Testis (tissue), 3 donors: ENCODE data around the gene NEK11. TPM values are rescaled to one million over a fixed set of nuclear protein-coding genes. Genes with fewer than 3 reads are reported as not detected.

Experiments used
- DNase-seq: peaks from one replicate; pipeline ENCODE4 v3.0.0-alpha.2; 2019
- H3K27ac ChIP-seq, 2 donors: fragments of 200-600 bp; sonication (generic); one replicate each; pipeline ENCODE4 v1.5.1; 2019
- H3K27me3 ChIP-seq: fragments of 200-600 bp; sonication (generic); one replicate; pipeline ENCODE4 v1.5.1; 2019
- H3K36me3 ChIP-seq: fragments of 200-600 bp; sonication (generic); one replicate; pipeline ENCODE4 v1.5.1; 2017; ENCODE audit warnings: low read depth; ENCODE audit errors: missing control alignments
- H3K4me1 ChIP-seq: fragments of 200-600 bp; sonication (generic); one replicate; pipeline ENCODE4 v1.5.1; 2019
- H3K4me3 ChIP-seq, 2 donors: fragments of 200-600 bp; sonication (generic); one replicate each; pipeline ENCODE4 v1.5.1; 2017 to 2019
- H3K9me3 ChIP-seq: fragments of 200-600 bp; sonication (generic); one replicate; pipeline ENCODE4 v1.5.1; 2017
- POLR2A ChIP-seq: fragments of 450-650 bp; IDR thresholded peaks from one replicate; pipeline ENCODE4 v1.6.1; 2017; ENCODE audit warnings: antibody characterized with exemption, mild to moderate bottlenecking, moderate library complexity
- WGBS, 2 donors: methylation state at CpG; one replicate each; pipeline ENCODE4 v1.1.5; 2018; 5-methylcytosine and 5-hydroxymethylcytosine counted together
- intact Hi-C: fragments of 100-400 bp; cut with DNase I; formaldehyde crosslinking; loops from one replicate; pipeline ENCODE4 v1.15.1; 2023; ENCODE audit warnings: low total_unique reads
- polyA plus RNA-seq: library from polyadenylated mRNA; stranded (reverse); fragments of 350-450 nt; fragmentation: Illumina TruSeq; extraction: RNeasy Lipid Tissue Mini Kit (QIAGEN cat#74804); gene quantifications from one replicate; pipeline ENCODE4 v1.2.3, GENCODE V29; 2014; ENCODE audit warnings: low read depth, low replicate concordance; ENCODE audit not compliant: insufficient read depth
- total RNA-seq, 2 donors: library from RNA; depleted of rRNA; stranded (reverse); fragments of >200 nt; gene quantifications; one replicate each; pipeline ENCODE4 v1.2.3, GENCODE V29; 2016
- TF ChIP-seq, protein P1 (sequence below), 3 experiments: fragments of 450-650 bp in 2 of 3; fragments of 200-600 bp in 1 of 3; sonication (generic) in 1 of 3; IDR thresholded peaks; one replicate each; pipeline ENCODE4 v1.5.1; 2016 to 2019; ENCODE audit warnings: antibody characterized with exemption in 3 of 3, mild to moderate bottlenecking in 2 of 3, moderate library complexity in 1 of 3

NEK11 gene
- total and polyA plus RNA-seq, 3 donors from 2014 or later: 22.4 to 40.9 (median 35.9) TPM

DNA sequence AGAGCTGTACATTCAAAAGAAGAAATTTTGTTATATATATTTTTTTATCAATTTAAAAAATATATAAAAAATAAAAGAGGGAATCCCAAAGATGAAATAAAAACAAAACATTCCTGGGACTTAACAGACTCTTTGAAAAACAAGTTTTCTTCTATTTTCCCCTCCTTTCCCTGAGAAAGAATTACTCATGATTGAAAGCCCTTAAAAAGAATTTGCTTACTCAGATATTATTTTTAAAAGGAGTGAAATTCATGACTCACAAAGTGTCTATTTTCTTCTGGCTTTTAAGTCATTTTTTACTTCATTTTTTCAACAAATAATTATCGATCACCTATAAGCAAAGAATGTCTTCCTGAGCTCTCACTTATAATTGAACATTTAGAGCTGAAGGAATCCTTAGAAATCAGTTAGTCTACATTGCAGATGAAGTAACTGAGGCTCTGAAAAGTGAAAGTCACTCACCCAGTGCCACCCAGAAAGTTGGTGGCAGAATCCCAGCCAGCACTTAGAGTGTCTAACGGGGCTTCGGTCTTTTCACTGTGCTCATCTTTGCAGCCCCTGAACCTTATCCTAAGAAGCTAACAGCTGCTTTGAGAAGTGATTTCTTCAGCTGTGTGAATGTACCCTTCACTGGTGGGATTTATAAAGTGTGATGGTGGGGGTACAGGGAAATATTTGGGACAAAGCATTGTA, 312.4 kb downstream of the NEK11 start:
- 88 to 92% methylated on average over 3 of the region's 3 CpGs for WGBS, 2 donors
- H3K4me3 ChIP-seq: no peak overlapping the region
- TF ChIP-seq, protein P1, sequence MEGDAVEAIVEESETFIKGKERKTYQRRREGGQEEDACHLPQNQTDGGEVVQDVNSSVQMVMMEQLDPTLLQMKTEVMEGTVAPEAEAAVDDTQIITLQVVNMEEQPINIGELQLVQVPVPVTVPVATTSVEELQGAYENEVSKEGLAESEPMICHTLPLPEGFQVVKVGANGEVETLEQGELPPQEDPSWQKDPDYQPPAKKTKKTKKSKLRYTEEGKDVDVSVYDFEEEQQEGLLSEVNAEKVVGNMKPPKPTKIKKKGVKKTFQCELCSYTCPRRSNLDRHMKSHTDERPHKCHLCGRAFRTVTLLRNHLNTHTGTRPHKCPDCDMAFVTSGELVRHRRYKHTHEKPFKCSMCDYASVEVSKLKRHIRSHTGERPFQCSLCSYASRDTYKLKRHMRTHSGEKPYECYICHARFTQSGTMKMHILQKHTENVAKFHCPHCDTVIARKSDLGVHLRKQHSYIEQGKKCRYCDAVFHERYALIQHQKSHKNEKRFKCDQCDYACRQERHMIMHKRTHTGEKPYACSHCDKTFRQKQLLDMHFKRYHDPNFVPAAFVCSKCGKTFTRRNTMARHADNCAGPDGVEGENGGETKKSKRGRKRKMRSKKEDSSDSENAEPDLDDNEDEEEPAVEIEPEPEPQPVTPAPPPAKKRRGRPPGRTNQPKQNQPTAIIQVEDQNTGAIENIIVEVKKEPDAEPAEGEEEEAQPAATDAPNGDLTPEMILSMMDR (IDR thresholded peaks at IDR 0.05): no peak
- TF ChIP-seq POLR2A: no peak
- no peaks in the 10 kb centered on the region for H3K4me1 ChIP-seq
- no peaks in the 10 kb centered on the region for H3K36me3 ChIP-seq
- no peak overlapping the region for H3K27ac ChIP-seq
- DNase-seq: no peak
- intact Hi-C loops: no loop called here
- no peaks in the 10 kb centered on the region for H3K9me3 ChIP-seq
- H3K27me3 ChIP-seq: no peaks in the 10 kb centered on the region

DNA sequence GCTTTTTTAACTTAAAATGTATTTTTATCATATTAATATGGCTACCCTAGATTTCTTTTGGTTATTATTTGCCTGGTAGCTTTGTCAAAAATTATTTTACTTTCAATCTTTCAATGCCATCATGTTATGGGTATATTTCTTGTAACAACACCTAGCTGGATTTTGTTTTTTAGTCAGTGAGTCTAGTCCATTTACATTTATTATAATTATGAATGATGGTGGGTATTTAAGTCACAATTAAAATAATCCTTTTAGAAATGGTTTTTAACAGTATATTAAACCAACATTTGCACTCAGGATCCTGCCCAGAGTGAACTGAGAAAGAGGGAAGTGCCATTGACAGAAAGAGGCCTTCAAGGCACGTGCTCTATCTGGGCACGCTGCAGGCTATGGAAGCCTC, 315.1 kb downstream of the NEK11 start:
- Histone ChIP-seq H3K9me3 (no peaks in the 10 kb centered on the region), H3K4me3 (no peak overlapping the region), H3K27ac (no peak overlapping the region), H3K27me3 (no peaks in the 10 kb centered on the region), H3K4me1 (no peaks in the 10 kb centered on the region), H3K36me3 (no peaks in the 10 kb centered on the region)
- intact Hi-C loops: no loop called here
- no peak for TF ChIP-seq POLR2A
- TF ChIP-seq, protein P1 (IDR thresholded peaks at IDR 0.05): no peak
- DNase-seq: no peak
- WGBS, 2 donors: 93% methylated on average over 2 of the region's 2 CpGs

DNA sequence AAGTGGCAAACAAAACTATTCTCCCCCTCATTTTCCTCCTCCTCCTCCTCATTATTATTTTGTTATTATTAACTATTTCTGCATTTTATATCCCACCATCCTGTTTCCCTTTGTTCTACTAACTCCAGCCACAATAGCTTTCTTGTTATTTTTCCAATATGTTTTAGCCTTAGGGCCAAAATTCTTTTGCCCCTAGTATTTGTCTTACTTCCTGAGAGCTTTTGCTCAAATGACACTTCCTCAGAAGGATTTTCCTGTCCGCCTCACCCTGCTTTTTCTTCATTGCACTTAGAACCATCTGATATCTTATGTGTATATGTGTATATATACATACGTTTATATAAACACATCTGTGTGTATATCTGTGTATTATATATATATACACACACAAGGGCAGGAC, 322.2 kb downstream of the NEK11 start:
- Histone ChIP-seq H3K4me1 (no peaks in the 10 kb centered on the region), H3K27ac (no peak overlapping the region), H3K9me3 (no peaks in the 10 kb centered on the region), H3K36me3 (no peaks in the 10 kb centered on the region), H3K4me3 (no peak overlapping the region), H3K27me3 (no peaks in the 10 kb centered on the region)
- no peak for TF ChIP-seq POLR2A
- TF ChIP-seq, protein P1 (IDR thresholded peaks at IDR 0.05): no peak
- 85 to 86% methylated on average over 2 of the region's 2 CpGs for WGBS, 2 donors
- intact Hi-C loops: no loop called here
- DNase-seq: no peak

DNA sequence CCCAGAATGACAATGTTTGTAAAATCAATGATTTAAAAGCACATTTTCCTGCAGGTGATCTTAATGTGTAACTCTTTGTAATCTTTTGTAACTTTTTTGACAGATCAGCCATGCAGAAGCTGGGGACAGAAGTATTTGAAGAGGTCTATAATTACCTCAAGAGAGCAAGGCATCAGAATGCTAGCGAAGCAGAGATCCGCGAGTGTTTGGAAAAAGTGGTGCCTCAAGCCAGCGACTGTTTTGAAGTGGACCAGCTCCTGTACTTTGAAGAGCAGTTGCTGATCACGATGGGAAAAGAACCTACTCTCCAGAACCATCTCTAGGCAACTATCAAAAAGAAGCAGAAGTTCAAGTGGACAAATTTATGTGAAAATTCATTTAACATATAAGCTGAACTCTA, 322.8 kb downstream of the NEK11 start:
- H3K4me3 ChIP-seq: no peak overlapping the region
- no peak overlapping the region for H3K27ac ChIP-seq
- no peak for DNase-seq
- no peaks in the 10 kb centered on the region for H3K4me1 ChIP-seq
- H3K36me3 ChIP-seq: no peaks in the 10 kb centered on the region
- no peaks in the 10 kb centered on the region for H3K9me3 ChIP-seq
- no peak for TF ChIP-seq POLR2A
- TF ChIP-seq, protein P1 (IDR thresholded peaks at IDR 0.05): no peak
- H3K27me3 ChIP-seq: no peaks in the 10 kb centered on the region
- 92 to 96% methylated on average over 5 of the region's 5 CpGs for WGBS, 2 donors
- intact Hi-C loops: no loop called here

DNA sequence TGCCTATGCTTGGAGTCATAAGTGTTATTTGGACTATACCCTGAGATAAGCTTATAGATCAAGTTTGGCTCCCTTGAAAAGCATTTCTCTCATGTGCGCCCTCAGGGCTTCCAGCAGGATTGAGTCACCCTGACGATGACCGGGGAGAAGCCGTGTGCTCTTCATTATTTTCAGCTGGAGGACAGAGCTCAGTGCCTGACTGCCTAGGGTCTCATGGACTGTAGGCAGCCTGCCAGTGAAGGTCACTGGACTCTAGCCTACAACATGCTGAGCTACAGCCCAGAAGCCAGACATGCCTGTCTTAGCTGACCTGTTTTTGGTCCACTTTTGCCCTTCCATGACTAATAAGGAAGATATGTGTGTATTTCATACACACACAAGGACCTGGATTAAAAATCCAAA, 323.3 kb downstream of the NEK11 start:
- Histone ChIP-seq H3K4me3 (no peak overlapping the region), H3K27me3 (no peaks in the 10 kb centered on the region), H3K36me3 (no peaks in the 10 kb centered on the region), H3K9me3 (no peaks in the 10 kb centered on the region), H3K27ac (no peak overlapping the region), H3K4me1 (no peaks in the 10 kb centered on the region)
- TF ChIP-seq, protein P1 (IDR thresholded peaks at IDR 0.05): no peak
- TF ChIP-seq POLR2A: no peak
- DNase-seq: no peak
- intact Hi-C loops: no loop called here
- WGBS, 2 donors: 95 to 100% methylated on average over 4 of the region's 4 CpGs
